Neural progenitor cell (in vitro differentiated cells): ENCODE results near the gene CES5A.

Source experiments
- EZH2 ChIP-seq: fragments of 200-600 bp; sonication (generic); IDR thresholded peaks from 2 replicates; pipeline ENCODE4 v1.6.1; 2017; ENCODE audit warnings: antibody characterized with exemption, mild to moderate bottlenecking, moderate library complexity
- TF ChIP-seq, protein P1 (sequence below): fragments of 200-600 bp; sonication (generic); IDR thresholded peaks from 2 replicates; pipeline ENCODE4 v1.5.1; 2017; ENCODE audit warnings: antibody characterized with exemption, mild to moderate bottlenecking

DNA sequence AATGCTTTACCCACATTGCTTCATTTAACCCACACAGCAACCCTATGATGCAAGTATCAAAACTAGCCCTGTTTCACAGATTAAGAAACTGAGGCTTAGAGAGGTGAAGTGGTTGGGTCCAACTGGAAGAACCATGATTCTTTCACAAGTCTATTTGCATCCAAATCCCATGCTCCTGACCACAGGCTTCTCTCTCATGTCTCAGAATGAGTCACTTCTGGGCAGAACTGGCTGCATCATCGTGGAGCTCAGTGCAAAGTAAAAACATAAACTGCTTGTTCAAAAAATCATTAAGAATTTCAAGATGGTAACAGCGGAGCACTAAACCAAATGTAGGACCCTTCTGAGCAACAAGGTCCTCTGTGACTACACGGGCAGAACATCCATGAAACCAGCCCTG lies 22.1 kb downstream of the CES5A start:
- TF ChIP-seq, protein P1, sequence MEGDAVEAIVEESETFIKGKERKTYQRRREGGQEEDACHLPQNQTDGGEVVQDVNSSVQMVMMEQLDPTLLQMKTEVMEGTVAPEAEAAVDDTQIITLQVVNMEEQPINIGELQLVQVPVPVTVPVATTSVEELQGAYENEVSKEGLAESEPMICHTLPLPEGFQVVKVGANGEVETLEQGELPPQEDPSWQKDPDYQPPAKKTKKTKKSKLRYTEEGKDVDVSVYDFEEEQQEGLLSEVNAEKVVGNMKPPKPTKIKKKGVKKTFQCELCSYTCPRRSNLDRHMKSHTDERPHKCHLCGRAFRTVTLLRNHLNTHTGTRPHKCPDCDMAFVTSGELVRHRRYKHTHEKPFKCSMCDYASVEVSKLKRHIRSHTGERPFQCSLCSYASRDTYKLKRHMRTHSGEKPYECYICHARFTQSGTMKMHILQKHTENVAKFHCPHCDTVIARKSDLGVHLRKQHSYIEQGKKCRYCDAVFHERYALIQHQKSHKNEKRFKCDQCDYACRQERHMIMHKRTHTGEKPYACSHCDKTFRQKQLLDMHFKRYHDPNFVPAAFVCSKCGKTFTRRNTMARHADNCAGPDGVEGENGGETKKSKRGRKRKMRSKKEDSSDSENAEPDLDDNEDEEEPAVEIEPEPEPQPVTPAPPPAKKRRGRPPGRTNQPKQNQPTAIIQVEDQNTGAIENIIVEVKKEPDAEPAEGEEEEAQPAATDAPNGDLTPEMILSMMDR: no peak
- no peak for TF ChIP-seq EZH2
